HL-60 (cell line): ENCODE data around the gene RNF145.

Source experiments
- DNase-seq, 2 experiments: peaks; one replicate each; pipeline ENCODE4 v3.0.0-alpha.2; 2010 to 2020; ENCODE audit warnings: low read depth in 1 of 2, low spot score in 1 of 2
- H3K27ac ChIP-seq: fragments of 250-450 bp; sonication (Bioruptor Pico); replicated peaks from 2 replicates; pipeline ENCODE4 v1.5.1; 2020; ENCODE audit warnings: mild to moderate bottlenecking, moderate library complexity
- H3K27me3 ChIP-seq: fragments of 250-450 bp; sonication (Bioruptor Pico); 2 replicates; pipeline ENCODE4 v1.5.1; 2021; ENCODE audit warnings: mild to moderate bottlenecking, moderate library complexity; ENCODE audit not compliant: insufficient read depth, poor library complexity, severe bottlenecking
- H3K4me3 ChIP-seq: replicated peaks from 2 replicates; pipeline ENCODE4 v1.5.1; 2011; ENCODE audit warnings: mild to moderate bottlenecking, control low read depth, low read length; ENCODE audit not compliant: insufficient read depth
- CTCF ChIP-seq: IDR thresholded peaks from one replicate; pipeline ENCODE4 v1.5.1; 2011; ENCODE audit warnings: low read length, control low read depth, inconsistent platforms; ENCODE audit not compliant: insufficient read depth
- GABPA ChIP-seq: IDR thresholded peaks from 2 replicates; pipeline ENCODE4 v1.6.1; 2012; ENCODE audit warnings: low read depth
- POLR2AphosphoS5 ChIP-seq: IDR thresholded peaks from 2 replicates; pipeline ENCODE4 v1.6.1; 2012; ENCODE audit warnings: low read depth
- REST ChIP-seq: IDR thresholded peaks from 2 replicates; pipeline ENCODE4 v1.6.1; 2012; ENCODE audit warnings: low read depth; ENCODE audit not compliant: insufficient replicate concordance
- SPI1 ChIP-seq: IDR thresholded peaks from 2 replicates; pipeline ENCODE4 v1.6.1; 2012; ENCODE audit warnings: low read depth, mild to moderate bottlenecking, borderline replicate concordance

RNF145 gene

GRCh38 chr5:159224471-159224870, 15.1 kb upstream of the RNF145 start:
- Histone ChIP-seq H3K4me3 (no peak overlapping the region), H3K27me3 (no peaks in the 10 kb centered on the region), H3K27ac (no peak overlapping the region)
- TF ChIP-seq CTCF (no peak), SPI1 (no peak), POLR2AphosphoS5 (no peak), REST (no peak), GABPA (no peak)
- DNase-seq = no peak

- Histone ChIP-seq H3K27me3 (no peaks in the 10 kb centered on the region), H3K27ac (no peak overlapping the region), H3K4me3 (no peak overlapping the region)
- TF ChIP-seq POLR2AphosphoS5 = no peak
- TF ChIP-seq SPI1 = no peak
- no peak for TF ChIP-seq GABPA
- no peak for TF ChIP-seq CTCF
- TF ChIP-seq REST = no peak
- no peak for DNase-seq
These were observed 14.1 kb upstream of the RNF145 start for GRCh38 chr5:159223469-159223868.

- Histone ChIP-seq H3K27me3 (no peaks in the 10 kb centered on the region), H3K4me3 (no peak overlapping the region), H3K27ac (no peak overlapping the region)
- TF ChIP-seq REST (no peak), GABPA (no peak), POLR2AphosphoS5 (no peak), CTCF (no peak), SPI1 (no peak)
- DNase-seq = no peak
These were observed 10.9 kb upstream of the RNF145 start for GRCh38 chr5:159220206-159220605.
